Colonic mucosa (tissue), 4 donors: ENCODE results near the gene TMCC2. TPM values are rescaled to one million over a fixed set of nuclear protein-coding genes. Genes with fewer than 3 reads are reported as not detected.
A peak's percentile ranks its signal among the peaks of the same experiment; 100 is the strongest.

Experiments used
- DNase-seq: peaks from one replicate; pipeline ENCODE4 v3.0.0-alpha.2; 2020
- H3K27ac ChIP-seq: fragments of 200-600 bp; one replicate; pipeline ENCODE4 v1.8.0; 2021
- H3K27me3 ChIP-seq: fragments of 200-600 bp; one replicate; pipeline ENCODE4 v1.8.0; 2021
- H3K36me3 ChIP-seq: fragments of 200-600 bp; one replicate; pipeline ENCODE4 v1.8.0; 2021
- H3K4me1 ChIP-seq: fragments of 200-600 bp; one replicate; pipeline ENCODE4 v1.8.0; 2021; ENCODE audit warnings: mild to moderate bottlenecking
- H3K4me3 ChIP-seq: fragments of 200-600 bp; one replicate; pipeline ENCODE4 v1.8.0; 2021
- H3K9ac ChIP-seq, 2 donors: one replicate each; pipeline ENCODE4 v1.7.0; 2013; ENCODE audit warnings: control low read depth in 2 of 2, low read depth in 2 of 2, low read length in 2 of 2
- H3K9me3 ChIP-seq: fragments of 200-600 bp; one replicate; pipeline ENCODE4 v1.8.0; 2021
- CTCF ChIP-seq: fragments of 200-600 bp; IDR thresholded peaks from one replicate; pipeline ENCODE4 v1.8.0; 2022; ENCODE audit warnings: antibody characterized with exemption, mild to moderate bottlenecking
- intact Hi-C: fragments of 100-400 bp; cut with DNase I; formaldehyde crosslinking; loops from one replicate; pipeline ENCODE4 v1.14.1; 2022
- total RNA-seq, 2 donors: library from RNA; stranded (reverse); fragmentation: NEBNext Ultra II Directional in 1 of 2; extraction: Animal tissue kit (Norgen Biotek cat#: 25700) in 1 of 2; gene quantifications; one replicate each; pipeline ENCODE4 v1.2.1, GENCODE V29; 2021
- donor health status: healthy.
- donor health status: DM: no; HTN: no; CAD: no.
- donor health status: DM: no; HTN: no; CAD: no.

The TMCC2 gene
- total RNA-seq, 2 donors from 2014 or later, result 0.25 to 0.88 TPM

GRCh38 chr1:205318231-205318991 is 90.7 kb downstream of the TMCC2 start:
- no peaks in the 10 kb centered on the region for H3K27me3 ChIP-seq

DNA sequence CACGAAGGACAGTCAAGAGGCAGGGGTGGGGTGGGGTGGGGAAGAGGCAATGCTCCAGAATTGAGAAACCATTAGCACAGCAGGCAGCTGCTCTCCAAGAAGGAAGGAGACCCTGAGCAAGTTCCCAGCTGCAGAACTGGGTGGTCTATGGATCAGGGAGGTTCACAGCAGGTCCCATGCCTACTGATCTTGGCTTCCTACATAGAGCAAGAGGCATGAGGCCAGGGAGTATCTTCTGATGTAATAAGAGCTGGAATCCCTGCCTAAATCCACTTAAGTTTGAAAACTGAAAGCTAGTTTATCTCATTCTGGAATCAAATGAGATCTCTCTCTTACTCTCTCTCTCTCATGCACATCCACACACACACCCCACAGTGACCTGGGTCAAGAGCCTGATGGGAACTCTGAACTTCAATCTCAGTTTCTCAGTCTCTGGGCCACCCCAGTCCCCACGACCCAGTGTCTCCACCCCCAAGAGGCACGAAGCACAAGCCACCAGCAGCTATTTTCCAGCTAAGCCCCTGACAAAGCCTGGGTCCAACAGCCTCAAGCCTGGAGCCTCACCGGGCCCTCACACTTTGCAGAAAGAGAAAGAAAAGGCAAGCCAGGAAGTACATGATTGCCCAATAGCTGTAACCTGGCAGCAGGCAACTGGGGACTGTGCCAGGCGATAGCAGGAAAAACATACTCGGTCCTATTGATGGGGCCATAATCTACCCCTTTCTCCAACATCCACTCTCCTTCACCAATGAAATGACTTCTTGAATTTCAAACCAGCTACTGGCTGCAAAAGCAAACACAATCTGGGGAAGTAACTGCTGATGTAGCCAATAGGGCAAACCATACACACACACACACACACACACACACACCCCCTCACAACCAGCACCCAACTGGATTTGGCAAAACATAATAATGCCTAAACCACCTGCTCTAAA is 91.6 kb downstream of the TMCC2 start:
- H3K9ac ChIP-seq, result peak overlapping the region in 1 of 2 donors; percentile 66
- peaks cover 40% of the 10 kb centered on the region for H3K4me1 ChIP-seq
- H3K27ac ChIP-seq, result peak overlapping the region; percentile 91
- H3K36me3 ChIP-seq, result no peaks in the 10 kb centered on the region
- intact Hi-C loops, result no loop called here
- H3K9me3 ChIP-seq, result no peaks in the 10 kb centered on the region
- DNase-seq, result peak; percentile 88
- peak overlapping the region; percentile 87 for H3K4me3 ChIP-seq
- TF ChIP-seq CTCF, result no peak
- no peaks in the 10 kb centered on the region for H3K27me3 ChIP-seq

More at GRCh38 chr1:205318231-205318991, 90.7 kb downstream of the TMCC2 start:
- TF ChIP-seq CTCF, result no peak
- peak overlapping the region in 1 of 2 donors; percentile 66 for H3K9ac ChIP-seq
- no peaks in the 10 kb centered on the region for H3K36me3 ChIP-seq
- no peaks in the 10 kb centered on the region for H3K9me3 ChIP-seq
- H3K4me3 ChIP-seq, result peak overlapping the region; percentile 87
- H3K4me1 ChIP-seq, result peaks cover 50% of the 10 kb centered on the region
- H3K27ac ChIP-seq, result peak overlapping the region; percentile 91
- intact Hi-C loops, result no loop called here
- DNase-seq, result peak; percentile 82

DNA sequence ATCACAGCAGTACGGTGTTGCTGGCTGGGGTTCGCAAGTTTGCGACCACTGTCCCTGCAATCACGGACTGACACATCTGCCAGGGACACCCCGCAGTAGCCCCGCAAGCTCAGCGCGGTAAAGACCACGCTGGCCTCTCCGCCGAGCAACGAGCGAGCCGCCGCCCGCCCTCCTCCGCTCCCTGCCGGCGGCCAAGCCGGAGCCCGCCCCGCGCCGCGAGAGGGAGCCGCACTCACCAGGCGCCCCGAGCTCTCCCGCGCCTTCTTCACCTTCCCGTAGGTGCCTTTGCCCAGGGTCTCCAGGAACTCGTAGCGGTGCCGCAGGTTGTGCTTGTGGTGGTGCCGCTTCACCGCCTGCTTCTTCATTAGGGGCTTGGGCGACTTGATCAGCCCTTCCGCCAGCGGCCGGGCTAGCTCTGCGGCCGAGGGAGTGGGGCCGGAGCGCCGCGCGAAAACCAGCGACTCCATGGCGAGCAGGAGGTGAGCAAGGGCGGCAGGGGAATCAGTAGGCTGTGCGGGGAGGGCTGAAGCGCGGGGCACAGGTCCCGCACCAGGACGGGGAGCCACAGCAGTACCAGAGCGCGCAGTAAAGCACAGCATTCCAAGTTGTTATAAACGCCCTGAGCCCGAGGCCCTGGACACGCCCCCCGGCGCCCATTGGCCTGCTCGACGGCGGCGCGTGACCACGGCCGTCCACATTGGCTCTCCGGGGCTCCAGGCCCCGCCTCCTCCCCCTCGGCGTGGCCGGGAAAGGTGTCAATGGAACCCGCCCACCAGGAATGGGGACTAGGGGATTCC is 93.6 kb downstream of the TMCC2 start, which contains the start of gene NUAK2:
Gene NUAK2 (minus strand): TSS at position 584 of the 797 bp plus-strand sequence. CDS start 117 bp downstream, at position 467.
- Histone ChIP-seq H3K4me3 (peak within 1 kb of the TSS; percentile 87), H3K27me3 (no peaks in the 10 kb centered on the region), H3K9ac (peak within 1 kb of the TSS; percentile 66 to 99), H3K36me3 (no peaks in the 10 kb centered on the region), H3K4me1 (peaks cover 22% of the 10 kb centered on the region), H3K9me3 (no peaks in the 10 kb centered on the region), H3K27ac (peak within 1 kb of the TSS; percentile 91)
- intact Hi-C loops, result no loop called here
- peak; percentile 97 for DNase-seq
- peak; percentile 12 for TF ChIP-seq CTCF

GRCh38 chr1:205321959-205322283 is 94.2 kb downstream of the TMCC2 start:
- intact Hi-C loops, result no loop called here
- peak overlapping the region; percentile 87 for H3K4me3 ChIP-seq

More at GRCh38 chr1:205321959-205322283, 94.2 kb downstream of the TMCC2 start:
- Histone ChIP-seq H3K27me3 (no peaks in the 10 kb centered on the region), H3K27ac (peak overlapping the region; percentile 39), H3K9ac (peak overlapping the region in 1 of 2 donors; percentile 66), H3K9me3 (no peaks in the 10 kb centered on the region), H3K36me3 (no peaks in the 10 kb centered on the region), H3K4me1 (peaks cover 16% of the 10 kb centered on the region)
- no peak for TF ChIP-seq CTCF
- no peak for DNase-seq

Other genes with a start within 250 kb of the TMCC2 start
- 1 to 10 TPM in 1 of 2 donors, under 1 TPM in 1; 0.20 to 1.4 TPM for gene CNTN2, start 184.7 kb upstream of the TMCC2 start, total RNA-seq
- gene TMEM81, start 143.5 kb upstream of the TMCC2 start, total RNA-seq, result 1 to 10 TPM; 2.4 to 2.5 TPM
- 10 to 100 TPM; 15.1 to 17.8 TPM for gene RBBP5, start 106.0 kb upstream of the TMCC2 start, total RNA-seq
- 1 to 10 TPM; 4.5 to 5.7 TPM for gene DSTYK, start 16.2 kb upstream of the TMCC2 start, total RNA-seq
- gene NUAK2, start 93.8 kb downstream of the TMCC2 start, total RNA-seq, result 10 to 100 TPM; 21.2 to 27.2 TPM
- under 1 TPM; 0.44 to 0.58 TPM for gene KLHDC8A, start 129.0 kb downstream of the TMCC2 start, total RNA-seq
- 1 to 10 TPM in 1 of 2 donors, under 1 TPM in 1; 0.77 to 1.1 TPM for gene LEMD1, start 194.1 kb downstream of the TMCC2 start, total RNA-seq
- under 1 TPM; 0.20 to 0.37 TPM for gene BLACAT1, start 228.1 kb downstream of the TMCC2 start, total RNA-seq